Measurements from ENCODE around the gene B4GALNT2.

DNA sequence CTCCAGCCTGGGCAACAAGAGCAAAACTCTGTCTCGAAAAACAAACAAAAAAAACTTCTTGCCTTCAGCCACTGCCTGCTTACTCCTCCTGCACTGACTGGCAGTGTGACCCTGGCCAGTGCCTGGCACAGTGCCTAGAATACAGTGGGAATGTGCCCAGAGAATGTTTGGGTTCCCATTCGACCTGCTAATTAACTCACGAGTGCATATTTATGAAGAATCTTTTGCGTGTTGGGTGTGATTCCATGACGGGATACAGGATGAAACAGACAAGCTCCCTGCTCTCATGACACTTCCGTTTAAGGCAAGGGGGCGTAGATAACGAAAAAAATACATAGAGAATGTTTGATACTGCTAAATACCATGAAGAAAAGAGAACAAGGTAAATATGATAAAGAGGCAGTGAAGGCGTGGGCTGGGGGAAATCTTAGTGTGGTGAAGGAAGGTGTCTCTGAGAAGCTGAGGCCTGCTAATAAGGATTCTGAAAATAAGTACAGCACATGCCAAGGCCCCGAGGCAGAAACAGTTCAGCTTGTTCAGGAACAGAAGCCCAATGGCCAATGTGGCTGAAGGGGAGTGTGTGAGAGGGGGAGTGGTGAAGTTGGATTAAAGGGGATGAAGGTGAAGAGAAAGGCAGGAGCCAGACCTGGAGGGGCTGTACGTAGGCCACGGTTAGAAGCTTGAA, 82.2 kb downstream of the B4GALNT2 start:
- TF ChIP-seq, protein P1, sequence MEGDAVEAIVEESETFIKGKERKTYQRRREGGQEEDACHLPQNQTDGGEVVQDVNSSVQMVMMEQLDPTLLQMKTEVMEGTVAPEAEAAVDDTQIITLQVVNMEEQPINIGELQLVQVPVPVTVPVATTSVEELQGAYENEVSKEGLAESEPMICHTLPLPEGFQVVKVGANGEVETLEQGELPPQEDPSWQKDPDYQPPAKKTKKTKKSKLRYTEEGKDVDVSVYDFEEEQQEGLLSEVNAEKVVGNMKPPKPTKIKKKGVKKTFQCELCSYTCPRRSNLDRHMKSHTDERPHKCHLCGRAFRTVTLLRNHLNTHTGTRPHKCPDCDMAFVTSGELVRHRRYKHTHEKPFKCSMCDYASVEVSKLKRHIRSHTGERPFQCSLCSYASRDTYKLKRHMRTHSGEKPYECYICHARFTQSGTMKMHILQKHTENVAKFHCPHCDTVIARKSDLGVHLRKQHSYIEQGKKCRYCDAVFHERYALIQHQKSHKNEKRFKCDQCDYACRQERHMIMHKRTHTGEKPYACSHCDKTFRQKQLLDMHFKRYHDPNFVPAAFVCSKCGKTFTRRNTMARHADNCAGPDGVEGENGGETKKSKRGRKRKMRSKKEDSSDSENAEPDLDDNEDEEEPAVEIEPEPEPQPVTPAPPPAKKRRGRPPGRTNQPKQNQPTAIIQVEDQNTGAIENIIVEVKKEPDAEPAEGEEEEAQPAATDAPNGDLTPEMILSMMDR (IDR thresholded peaks at IDR 0.05; ENCODE audit: poor library complexity, severe bottlenecking) = no peak
- TF ChIP-seq, protein P2, sequence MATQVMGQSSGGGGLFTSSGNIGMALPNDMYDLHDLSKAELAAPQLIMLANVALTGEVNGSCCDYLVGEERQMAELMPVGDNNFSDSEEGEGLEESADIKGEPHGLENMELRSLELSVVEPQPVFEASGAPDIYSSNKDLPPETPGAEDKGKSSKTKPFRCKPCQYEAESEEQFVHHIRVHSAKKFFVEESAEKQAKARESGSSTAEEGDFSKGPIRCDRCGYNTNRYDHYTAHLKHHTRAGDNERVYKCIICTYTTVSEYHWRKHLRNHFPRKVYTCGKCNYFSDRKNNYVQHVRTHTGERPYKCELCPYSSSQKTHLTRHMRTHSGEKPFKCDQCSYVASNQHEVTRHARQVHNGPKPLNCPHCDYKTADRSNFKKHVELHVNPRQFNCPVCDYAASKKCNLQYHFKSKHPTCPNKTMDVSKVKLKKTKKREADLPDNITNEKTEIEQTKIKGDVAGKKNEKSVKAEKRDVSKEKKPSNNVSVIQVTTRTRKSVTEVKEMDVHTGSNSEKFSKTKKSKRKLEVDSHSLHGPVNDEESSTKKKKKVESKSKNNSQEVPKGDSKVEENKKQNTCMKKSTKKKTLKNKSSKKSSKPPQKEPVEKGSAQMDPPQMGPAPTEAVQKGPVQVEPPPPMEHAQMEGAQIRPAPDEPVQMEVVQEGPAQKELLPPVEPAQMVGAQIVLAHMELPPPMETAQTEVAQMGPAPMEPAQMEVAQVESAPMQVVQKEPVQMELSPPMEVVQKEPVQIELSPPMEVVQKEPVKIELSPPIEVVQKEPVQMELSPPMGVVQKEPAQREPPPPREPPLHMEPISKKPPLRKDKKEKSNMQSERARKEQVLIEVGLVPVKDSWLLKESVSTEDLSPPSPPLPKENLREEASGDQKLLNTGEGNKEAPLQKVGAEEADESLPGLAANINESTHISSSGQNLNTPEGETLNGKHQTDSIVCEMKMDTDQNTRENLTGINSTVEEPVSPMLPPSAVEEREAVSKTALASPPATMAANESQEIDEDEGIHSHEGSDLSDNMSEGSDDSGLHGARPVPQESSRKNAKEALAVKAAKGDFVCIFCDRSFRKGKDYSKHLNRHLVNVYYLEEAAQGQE (IDR thresholded peaks at IDR 0.05; ENCODE audit: borderline replicate concordance) = no peak
- TF ChIP-seq RAD21 (conservative IDR thresholded peaks at IDR 0.05) (no peak), TAF1 (IDR thresholded peaks at IDR 0.05; ENCODE audit: low read depth) (no peak), EZH2 (IDR thresholded peaks at IDR 0.05; ENCODE audit: borderline replicate concordance, insufficient read depth, low read length, poor library complexity, severe bottlenecking) (no peak)
